GM19193 (cell line): ENCODE data around the gene EXO1.

Experiments used
- POLR2A ChIP-seq: IDR thresholded peaks from 4 replicates; pipeline ENCODE4 v1.6.1; 2011; ENCODE audit not compliant: insufficient read depth, insufficient read length; ENCODE audit errors: extremely low read depth

Gene EXO1

DNA sequence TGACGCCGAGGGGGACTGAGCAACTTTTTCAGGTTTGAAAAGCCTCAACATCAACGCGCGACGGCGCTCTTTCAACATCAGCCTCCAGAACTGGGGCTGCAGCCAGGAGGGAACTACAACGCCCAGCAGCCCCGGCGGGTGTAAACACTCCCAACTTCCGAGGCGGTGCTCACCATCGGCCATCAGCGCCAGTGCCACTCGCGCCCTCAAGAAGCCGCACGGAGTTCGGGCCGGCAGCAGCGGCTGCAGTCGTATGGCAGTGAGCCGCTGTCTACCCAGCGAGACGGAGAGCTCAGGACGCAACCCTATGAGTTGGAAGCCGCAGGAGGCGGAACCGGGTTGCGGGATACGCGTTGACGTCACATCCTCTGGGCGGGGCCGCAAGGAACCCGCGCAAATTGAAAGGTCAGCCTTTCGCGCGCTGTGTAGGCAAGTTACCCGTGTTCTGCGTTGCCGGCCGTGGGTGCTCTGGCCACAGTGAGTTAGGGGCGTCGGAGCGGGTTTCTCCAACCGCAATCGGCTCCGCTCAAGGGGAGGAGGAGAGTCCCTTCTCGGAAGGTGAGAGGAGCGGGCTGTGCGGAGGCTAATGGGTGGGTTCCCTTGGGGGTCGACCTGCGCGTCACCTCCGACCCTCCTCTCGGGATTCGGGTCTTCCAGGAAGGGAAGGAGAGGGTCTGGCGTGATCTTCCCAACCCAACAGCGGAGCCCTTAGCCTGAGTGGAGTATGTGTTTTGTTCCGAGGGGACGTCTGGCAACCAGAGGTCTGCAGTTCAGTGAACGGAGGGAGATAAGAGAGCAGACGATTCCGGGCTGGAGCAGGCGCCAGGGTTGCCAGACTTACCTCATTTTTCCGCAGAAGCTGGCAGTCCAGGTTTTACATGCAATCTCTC is at the start of gene EXO1:
EXO1 (plus strand) TSS at position 409 of the 890 bp plus-strand sequence. CDS start 2,222 bp downstream, outside the sequence.
- peak; percentile 87 for TF ChIP-seq POLR2A

- no peak for TF ChIP-seq POLR2A
Measured at GRCh38 chr1:241799416-241799815, 48.6 kb upstream of the EXO1 start.

DNA sequence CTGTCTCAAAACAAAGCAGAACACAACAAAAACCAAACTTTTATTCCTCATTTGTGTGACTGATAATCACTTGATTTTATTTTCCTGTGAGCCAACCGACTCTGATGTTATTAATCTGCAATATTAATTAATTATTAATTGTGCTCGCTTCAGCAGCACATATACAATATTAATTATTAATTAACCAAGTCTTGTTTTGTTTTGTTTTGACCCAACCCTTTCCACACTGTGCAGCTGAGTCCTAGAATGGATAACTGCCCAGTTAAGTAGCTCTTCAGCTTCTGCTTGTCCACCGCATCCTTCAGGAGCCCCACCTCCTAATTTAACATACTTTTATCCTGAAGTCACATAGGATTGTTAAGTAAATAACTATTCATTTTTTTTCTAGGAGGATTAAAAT is 47.4 kb upstream of the EXO1 start:
- no peak for TF ChIP-seq POLR2A

DNA sequence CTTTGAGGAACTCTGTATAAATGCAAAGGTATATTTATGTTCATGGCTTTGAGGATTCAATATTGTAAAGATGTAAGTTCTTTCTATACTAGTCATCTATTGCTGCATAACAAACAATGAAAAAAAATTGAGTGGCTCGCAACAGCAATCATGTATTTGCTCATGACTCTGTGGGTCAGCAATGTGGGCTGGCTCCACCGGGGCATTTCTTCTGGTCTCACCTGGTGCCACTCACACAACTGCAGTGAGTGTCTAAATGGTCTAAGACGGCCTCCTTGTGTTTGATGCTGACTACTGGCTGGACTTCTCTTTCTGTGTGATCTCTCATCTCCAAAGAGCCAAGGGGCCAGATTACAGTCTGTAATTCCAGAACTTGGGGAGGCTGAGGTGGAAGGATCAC is 45.1 kb upstream of the EXO1 start:
- no peak for TF ChIP-seq POLR2A

- no peak for TF ChIP-seq POLR2A
Measured at GRCh38 chr1:241808265-241808664, 39.7 kb upstream of the EXO1 start.

DNA sequence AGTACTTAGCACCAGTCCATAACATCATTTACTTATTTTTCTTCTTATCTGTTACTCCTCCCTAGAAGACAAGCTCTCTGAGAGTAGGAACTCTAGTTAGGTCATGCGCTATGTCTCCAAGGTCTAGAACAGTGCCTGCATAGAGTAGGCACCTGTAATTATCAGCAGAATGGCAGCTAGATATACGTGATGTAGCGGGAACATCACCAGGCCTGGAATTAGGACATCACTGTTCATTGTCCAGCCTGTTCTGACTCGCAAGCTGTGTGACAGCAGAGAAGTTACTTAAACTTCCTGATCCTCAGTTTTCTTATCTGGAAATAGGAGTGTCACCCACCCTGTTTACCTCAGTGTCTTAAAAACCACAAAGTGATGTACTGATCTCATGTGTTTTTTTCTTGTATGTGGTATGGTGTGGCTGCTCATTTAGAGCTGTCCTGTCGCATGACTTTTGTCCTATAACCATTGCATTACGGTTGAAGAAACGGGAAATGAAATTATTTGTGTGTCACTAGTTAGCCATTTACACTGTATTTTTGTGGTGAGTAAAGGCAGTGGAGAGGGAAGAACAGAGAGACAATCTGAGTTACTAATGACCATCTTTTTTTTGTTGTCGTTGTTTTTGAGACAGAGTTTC is 37.1 kb upstream of the EXO1 start:
- TF ChIP-seq POLR2A, result no peak

GRCh38 chr1:241813768-241814320 is 34.2 kb upstream of the EXO1 start:
- no peak for TF ChIP-seq POLR2A

DNA sequence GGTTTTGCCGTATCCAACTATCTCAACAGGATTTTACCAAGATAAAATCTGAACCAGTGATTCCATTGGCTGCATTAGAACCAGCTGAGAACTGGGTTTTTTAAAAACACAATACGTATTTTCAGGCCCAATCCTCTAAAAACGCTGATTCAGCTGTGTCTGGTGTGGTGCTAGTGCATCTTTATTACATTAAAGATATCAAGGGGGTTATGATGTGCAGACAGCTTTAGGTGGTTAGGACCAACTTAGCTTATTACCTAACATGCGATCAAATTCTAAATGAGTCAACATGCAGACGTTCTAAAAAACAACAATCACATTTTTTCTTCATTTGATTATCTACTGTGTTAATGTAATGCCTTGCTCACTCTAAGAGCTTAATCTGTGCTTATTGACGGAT is 32.0 kb upstream of the EXO1 start:
- TF ChIP-seq POLR2A, result no peak

GRCh38 chr1:241817331-241817792 is 30.6 kb upstream of the EXO1 start:
- no peak for TF ChIP-seq POLR2A

- TF ChIP-seq POLR2A, result no peak
Measured at GRCh38 chr1:241817956-241818612, 29.9 kb upstream of the EXO1 start.

GRCh38 chr1:241819340-241819866 is 28.6 kb upstream of the EXO1 start:
- TF ChIP-seq POLR2A, result no peak

DNA sequence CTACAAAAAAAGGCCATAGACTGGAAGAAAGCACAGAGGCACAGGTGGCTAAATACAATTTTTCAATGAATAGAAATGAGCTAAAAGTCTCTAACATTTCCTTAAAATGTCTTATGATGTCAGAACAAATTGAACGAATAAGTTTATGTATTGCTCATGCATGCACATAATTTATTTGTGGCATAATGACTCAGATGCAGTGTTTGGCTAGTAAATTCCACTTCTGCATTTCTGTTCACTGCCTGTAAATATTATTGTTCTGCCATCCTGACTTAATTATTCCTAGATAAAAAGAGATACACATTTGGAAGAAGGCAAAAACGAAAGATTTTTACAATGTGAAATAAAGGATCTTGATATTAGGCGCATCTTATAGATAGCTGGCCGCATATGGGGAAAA is 26.6 kb upstream of the EXO1 start:
- TF ChIP-seq POLR2A, result no peak

DNA sequence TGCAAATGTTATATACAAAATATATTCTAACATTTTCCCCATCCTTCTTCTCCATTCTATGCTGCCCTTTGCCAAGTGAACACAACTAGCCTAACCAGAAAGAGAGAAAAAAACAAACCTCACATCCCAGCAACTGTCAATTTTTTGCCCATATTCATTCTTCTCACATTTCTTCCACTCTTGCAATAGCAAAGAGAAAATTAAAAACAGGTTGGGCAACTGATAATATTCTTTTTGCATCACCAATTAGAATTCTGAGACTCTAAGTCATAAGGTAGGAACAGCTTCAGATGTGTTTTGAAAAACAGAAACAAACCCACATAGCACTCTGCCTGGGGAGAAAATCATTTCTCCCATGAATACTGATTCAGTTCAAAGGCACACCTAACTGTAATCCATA is 25.2 kb upstream of the EXO1 start:
- no peak for TF ChIP-seq POLR2A

- no peak for TF ChIP-seq POLR2A
Measured at GRCh38 chr1:241823925-241824324, 24.1 kb upstream of the EXO1 start.

GRCh38 chr1:241825581-241825980 is 22.4 kb upstream of the EXO1 start:
- TF ChIP-seq POLR2A, result no peak
